ENCODE results near the gene PDE6A.

Gene PDE6A

DNA sequence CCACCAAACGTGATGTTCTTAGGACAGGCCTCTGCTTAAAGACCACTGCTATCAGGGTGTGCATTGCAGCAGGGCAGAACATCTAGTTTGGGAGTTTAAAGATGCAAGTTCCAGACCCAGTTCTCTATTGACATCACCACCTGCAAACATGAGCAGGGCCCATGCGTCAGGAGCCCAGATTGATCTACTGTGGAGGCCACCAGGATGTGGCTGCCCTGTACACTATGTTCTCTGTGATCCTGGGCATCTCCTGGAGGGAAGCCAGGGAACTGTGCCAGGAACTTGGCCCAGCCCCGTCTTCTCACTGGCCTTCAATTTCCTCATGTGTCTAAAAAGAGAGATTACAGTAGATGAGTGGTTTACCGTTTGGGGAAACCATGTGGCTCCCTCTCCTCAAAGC is 87.1 kb downstream of the PDE6A start:
- peak; percentile 8 for DNase-seq

DNA sequence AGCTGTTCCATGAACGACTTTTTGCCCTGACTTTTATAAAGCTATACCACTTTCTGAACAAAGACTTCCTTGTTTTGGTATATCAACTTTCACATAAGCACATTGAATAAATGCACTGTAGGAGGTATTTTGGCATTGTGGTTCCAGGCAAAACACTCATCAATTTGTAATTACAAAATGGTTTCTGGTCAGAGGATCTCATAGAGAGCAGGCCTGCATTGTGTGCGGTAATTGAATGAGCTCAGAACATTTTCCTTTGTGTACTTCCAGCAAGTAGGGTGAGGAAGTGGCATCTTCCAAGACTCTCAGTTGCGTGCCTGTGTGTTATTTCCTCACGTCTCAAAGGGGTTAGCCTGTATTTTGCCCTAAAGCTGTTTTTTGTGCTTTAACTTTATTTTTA is 89.2 kb downstream of the PDE6A start:
- DNase-seq = no peak

DNA sequence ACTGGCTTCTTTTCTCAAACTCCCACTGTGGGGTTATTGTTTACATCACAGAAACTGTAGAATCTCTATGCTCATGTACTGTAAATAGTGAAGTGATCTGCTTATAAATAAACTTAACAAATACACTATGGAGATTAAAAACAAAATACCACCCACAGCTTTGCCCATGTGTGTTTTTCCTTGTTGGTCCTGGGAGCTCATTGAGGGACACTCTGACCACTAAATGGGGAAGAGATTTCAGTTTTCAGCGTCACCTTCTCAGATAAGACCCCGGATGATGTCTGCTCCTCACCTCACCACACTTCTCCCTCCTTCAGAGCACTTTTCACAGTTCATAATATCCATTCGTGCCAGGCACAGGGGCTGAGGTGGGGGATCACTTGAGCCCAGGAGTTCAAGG is 89.7 kb downstream of the PDE6A start:
- no peak for DNase-seq

DNA sequence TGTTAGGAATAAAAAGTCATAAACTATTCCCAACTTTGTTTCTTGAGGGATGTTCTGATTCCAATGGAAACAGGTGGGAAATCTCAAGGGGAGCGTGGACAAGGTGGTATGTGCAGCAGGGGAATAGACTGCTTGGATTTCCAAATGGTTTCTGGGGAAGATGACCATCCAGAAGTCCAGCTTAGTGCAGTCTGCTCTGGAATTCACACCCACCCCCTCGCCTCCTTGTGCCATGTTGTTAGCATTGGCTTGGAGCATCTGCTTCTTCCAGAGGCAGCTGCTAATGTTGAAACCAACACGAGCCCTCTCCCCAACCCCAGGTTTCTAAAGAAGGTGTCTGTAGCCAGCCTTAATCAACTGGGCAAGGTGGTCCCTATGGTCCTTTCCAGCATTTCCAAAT is 90.9 kb downstream of the PDE6A start:
- no peak for DNase-seq

DNA sequence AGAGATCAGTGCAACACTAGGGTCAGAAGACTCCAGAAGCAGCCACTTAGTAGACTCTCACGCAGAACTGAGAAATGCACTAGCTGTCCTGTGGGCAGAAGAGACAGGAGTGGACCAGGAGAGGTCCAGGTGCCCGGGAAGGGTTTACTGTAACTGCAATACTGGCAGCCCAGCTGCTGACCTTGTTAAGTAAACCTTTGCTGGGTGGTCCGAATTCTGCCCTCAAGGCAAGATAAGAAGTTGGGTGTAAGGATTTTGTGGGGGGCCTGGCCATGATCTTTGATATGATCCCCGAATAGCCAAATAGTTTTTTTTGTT is 91.3 kb downstream of the PDE6A start:
- no peak for DNase-seq

DNA sequence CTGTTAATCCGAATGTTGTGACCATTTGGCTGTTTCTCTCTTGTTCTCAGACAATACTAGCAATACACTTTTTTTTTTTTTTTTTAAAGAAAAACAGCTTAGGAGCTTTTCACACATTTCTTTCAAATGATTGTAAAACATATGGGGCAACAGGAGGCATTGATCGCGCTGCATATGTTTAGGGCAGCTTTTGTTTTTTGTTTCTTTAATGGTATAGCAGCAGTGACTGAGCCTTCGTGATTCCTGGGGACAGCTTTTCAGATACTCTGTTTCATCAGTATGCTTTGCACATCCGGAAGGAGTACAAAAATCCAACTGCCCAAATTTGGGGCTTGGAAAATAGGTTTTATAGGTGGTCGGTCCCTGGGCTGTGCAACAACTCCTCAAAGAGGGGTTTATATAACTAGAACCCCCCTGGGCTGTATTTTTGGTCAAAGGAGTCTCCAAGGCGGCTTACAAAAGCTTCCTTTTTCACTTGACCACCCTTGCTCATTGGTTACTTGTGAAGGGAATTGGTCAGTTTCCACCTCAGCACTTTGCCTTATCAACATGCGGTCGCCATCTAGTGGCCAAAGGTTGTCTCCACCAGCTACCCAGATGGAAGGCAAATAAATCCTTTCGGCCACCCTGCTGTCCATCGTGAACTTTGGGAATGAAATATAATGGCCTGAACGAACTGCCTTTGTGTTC is 91.8 kb downstream of the PDE6A start:
- DNase-seq = peak; percentile 63

DNA sequence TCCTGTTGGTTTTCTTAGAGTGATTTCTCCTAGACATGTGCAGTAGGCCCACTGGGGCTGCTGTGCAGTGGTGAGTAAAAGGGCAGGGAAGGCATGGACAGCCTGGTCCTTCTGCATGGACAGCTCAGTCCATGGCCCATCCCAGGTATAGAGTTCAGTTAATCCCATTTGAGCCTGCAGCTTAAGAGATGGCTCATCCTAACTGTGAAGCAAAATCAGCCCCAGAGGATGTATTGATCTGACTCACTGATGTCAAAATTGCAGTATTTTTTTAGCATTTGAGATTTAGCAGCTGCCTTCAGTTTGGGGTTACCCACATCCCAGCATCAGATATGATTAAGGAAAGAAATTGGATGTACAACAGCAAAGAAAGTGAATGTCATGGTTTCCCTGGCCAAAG is 93.4 kb downstream of the PDE6A start:
- DNase-seq = no peak

DNA sequence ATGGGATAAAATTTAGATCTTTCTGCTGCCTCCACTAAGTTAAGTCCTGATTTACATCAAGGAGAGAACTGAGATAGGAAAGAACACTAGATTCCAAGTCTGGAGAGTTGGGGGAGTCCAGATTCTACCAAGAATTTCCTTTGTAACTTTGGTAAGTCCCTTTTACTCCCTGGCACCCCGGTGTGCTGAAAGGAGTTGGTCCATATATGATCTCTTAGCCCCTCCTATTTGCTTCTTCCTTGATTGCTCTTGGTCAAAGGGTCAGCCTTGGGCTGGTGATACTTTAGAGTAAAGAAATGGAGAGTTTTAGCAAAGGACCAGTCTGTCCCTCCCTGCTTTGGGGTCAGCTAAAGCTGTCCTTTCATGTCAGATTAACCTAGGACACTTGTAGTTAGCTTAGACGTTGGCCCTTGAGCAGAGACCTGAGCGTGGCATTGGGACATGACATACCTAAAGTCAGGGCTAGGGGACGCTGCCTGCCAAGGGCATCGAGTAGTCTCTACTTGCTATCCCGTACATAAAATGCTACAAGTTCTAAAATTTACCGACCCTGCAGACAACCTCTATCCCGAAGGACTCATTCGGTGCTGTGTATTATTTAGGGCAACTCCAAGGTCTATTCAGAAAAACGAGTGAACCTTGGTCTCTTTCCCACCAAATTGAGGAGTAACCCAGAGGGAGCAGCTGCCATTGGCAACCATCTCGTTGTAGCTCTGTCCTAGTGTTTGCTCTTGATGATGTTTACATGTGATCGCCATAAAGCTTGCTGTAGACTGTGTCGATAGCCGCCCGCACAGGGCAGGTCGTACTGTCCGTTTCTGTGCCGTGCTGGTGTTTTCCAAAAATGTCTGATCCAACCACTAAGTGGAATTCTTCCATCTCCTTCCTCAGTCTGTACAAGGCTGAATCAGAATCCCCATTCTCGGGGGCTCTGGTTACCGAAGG is 94.4 kb downstream of the PDE6A start:
- no peak for DNase-seq

DNA sequence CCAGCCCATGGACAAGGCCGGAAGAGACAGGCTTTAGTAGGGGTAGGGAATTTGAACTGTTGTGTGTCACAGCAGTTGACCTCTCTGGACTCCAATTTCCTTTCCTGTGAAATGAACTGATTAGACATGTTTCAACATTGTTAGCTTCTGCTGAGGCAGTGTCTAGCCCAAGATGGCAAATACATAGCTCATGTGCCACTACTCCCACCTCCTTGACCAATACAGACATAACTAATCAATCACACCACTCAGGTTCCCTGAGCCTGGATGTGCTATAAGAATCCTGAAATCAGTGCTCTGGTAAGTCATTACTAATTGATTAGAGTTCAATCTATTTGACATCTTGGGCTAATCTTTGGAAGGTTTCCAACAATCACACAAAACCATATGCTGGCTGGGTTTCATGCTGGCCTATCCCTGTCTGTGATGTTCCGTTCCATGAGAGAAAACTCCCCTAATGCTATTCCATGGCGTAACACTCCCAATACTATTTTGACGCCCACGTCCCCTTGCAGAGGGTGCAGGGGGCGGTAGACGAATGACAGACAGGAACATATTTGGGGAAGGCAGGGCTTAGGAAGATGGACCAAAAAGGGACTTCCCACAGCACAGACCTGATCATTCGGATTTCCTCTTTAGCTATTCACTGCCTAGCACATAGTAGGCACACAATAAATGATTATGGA is 95.2 kb downstream of the PDE6A start:
- no peak for DNase-seq

DNA sequence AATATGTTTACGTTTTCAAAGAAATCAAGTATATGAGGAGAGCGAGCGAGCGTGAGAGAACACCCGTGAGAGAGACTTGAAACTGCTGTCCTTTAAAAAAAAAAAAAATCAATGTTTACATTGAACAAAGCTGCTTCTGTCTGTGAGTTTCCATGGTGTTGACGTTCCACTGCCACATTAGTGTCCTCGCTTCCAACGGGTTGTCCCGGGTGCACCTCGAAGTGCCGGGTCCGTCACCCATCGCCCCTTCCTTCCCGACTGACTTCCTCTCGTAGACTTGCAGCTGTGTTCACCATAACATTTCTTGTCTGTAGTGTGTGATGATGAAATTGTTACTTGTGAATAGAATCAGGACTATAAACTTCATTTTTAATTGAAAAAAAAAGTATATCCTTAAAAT is 97.0 kb downstream of the PDE6A start:
- DNase-seq = no peak

DNA sequence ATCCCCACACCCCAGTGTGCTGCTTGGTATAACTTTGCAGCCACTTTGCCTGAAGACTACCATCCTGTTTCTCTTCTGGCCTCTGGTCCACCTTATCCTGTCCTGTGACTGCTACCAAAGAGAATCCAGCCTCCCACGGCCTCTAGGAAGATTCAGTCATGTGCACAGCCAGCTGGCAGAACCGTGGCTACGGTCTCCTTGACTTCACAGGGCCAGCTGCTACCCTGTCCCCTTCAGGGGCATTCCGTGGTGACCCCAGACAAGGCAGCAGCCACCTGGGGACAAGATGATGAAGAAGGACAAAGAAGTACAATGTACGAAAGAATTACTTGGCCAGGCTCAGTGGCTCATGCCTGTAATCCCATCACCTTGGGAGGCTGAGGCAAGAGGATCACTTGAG is 98.6 kb downstream of the PDE6A start:
- no peak for DNase-seq

DNA sequence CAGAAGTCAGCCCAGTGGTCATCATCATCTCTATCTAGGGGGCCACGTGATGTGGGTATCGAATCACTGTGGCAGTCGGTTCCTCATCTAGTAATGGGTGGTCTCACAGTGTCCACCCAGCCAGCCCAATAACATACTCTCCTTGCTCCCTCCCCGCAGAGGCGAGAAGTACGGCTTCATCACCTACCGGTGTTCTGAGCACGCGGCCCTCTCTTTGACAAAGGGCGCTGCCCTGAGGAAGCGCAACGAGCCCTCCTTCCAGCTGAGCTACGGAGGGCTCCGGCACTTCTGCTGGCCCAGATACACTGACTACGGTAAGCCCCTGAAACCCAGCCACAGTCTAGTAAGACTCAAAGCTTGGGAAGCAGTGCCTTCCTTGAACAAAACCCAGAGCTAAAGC is 99.0 kb downstream of the PDE6A start:
- no peak for DNase-seq

DNA sequence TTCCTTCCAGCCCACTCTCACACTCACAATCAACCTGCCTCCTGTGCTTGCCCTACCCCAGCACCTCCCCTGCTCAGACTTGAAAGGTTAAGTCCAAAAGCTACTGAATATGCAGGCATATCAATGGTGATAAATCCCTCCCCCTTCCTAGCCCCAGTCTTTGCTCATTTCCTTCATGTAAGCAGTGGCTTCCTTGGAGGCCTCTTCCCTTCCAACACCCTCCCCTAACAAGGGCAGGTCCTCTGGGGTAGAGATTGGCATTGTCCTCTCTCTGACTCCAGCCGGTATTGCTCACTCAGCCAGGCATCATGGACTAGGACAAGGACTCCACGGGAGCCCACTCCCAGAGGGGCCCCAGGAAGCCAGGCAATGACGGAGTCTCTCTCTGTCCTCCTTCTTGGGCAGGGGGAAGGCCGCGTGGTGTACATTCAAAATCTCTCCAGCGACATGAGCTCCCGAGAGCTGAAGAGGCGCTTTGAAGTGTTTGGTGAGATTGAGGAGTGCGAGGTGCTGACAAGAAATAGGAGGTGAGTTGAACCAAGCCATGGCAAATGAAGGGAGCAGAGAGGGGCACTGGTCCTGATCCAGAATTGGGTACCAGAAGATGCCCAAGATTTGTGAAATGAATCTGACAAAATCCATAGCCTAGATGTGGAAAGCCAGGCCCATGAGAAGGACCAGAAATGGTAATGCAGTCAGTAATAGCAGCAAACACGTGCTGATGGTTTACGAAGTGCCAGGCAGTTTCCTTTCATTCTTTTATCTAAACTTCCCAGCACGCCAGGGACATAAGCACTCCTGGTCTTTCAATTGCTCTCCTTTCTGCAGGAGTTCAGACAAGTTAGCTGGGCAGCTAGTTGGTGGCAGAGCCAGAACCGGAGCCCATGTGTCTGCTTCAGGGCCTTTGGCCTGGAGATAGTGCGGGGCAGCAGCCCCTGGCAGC is 102.5 kb downstream of the PDE6A start:
- DNase-seq = no peak

DNA sequence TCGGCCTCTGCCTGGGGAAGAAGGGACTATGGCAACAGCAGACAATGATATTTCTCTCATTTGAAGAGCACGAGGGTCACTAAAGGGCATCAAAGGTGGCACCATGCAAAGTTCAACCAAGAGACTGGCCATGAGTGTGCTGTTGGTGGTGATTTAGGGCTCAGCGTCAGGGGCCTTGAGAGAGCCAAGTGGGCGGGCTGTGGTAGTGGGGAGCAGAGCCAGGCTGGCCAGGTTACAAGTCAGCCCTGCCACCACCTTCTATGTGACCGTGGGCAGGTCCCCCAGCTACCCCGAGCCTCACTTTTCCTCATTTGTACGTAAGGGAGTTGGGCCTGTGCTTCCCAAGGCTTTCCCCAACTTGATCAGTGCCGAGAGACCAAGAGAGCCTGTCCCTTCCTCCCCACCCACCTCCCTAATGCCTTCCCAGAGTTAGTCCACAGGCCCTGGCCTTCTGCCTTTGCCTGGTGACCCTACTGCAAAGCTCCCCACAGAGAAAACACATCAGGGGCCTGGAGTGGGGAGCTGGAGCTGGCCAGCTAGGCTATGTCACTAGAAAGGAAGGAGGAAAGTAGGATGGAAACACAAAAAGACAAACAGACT is 104.3 kb downstream of the PDE6A start:
- no peak for DNase-seq

DNA sequence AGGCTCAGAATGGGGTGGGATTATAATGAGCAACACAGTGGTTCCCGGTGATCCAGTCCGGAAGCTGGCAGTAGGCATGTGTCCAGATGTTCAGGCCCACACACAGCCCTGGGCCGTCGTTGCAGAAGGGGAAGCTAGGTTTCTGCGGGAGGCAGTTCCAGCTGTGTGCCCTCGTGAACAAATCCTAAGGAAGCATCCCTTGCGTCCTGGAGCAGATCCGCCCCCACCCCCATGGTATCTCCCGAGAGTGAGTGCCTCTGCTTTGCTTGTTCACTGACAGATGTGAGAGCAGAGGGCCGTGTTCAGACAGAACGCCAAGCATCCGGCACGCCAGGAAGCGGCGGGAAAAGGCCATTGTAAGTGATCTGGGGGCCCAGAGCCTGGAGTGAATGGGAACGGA is 104.8 kb downstream of the PDE6A start:
- DNase-seq = peak; percentile 25

DNA sequence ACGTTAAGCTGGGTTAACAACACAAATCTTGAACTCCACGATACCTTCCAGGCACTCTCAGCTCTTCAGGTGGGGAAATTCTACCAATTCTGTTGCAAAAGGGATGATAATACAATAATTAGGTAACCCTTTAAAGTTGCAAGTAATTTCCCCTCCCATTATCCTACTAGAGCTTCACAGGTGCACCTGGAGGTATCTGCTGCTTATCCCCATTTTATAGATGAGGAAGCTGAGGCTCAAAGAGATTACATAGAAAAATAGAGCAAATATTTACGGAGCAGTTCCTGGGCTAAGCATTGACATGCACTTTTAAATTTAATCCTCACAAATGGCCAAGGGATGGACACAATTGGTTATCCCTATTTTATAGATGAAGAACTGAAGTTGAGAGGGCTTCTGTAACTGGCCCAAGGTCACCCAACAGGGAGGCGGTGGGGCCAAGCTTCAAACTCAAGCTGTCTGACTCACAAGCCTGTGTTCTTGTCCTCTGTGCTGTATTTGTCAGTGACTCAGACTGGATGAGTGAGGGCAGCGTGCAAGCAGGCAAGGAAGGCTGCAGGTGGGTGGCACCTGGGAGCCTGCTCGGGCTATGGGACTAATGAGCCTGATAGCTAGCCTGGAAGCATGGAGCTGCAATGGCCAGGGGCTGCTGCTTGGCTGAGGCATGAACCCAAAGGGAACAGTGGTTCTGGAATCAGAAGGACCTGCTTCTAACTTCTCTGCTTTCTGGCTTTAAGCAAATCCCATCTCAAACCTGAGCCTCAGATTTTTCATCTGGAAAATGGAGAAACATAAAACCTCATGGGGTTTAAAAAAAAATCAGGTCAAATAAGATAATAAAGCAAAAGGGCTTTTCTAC is 105.5 kb downstream of the PDE6A start:
- peak; percentile 49 for DNase-seq

DNA sequence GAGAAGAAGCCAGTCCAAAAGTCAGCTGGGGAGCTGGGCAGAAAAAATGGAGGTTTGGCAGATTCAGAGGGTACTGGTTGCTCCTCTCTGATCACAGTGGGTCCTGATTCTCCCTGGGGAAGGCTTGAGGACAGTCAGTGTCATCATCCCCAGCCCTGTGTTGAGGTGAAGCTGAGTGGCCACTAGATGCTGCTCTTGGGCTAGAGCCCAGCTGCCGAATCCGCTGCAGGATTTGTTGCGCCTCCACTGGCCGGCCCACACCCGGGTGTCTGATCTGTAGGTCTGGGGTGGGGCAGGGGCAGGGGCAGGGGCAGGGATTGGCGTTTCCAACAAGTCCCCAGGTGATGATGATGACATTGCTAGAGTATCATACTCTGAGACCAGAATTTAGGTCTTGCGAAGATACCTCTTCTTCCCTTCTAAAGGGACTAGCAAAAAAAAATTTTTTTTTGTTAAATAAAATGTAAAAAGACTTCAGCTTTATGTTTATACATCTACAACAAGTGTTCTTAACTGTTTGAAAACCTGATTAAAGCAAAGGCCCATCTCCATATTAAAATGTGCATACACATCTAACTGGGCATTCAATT is 106.8 kb downstream of the PDE6A start:
- peak; percentile 70 for DNase-seq

DNA sequence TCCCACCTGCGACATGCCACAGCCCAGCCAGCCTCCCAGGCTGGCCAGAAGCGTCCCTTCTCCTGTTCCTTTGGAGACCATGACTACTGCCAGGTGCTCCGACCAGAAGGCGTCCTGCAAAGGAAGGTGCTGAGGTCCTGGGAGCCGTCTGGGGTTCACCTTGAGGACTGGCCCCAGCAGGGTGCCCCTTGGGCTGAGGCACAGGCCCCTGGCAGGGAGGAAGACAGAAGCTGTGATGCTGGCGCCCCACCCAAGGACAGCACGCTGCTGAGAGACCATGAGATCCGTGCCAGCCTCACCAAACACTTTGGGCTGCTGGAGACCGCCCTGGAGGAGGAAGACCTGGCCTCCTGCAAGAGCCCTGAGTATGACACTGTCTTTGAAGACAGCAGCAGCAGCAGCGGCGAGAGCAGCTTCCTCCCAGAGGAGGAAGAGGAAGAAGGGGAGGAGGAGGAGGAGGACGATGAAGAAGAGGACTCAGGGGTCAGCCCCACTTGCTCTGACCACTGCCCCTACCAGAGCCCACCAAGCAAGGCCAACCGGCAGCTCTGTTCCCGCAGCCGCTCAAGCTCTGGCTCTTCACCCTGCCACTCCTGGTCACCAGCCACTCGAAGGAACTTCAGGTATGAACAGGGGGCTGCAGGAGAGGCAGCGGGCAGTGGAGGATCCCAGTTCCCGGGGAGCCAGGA is 108.0 kb downstream of the PDE6A start:
- DNase-seq = no peak

DNA sequence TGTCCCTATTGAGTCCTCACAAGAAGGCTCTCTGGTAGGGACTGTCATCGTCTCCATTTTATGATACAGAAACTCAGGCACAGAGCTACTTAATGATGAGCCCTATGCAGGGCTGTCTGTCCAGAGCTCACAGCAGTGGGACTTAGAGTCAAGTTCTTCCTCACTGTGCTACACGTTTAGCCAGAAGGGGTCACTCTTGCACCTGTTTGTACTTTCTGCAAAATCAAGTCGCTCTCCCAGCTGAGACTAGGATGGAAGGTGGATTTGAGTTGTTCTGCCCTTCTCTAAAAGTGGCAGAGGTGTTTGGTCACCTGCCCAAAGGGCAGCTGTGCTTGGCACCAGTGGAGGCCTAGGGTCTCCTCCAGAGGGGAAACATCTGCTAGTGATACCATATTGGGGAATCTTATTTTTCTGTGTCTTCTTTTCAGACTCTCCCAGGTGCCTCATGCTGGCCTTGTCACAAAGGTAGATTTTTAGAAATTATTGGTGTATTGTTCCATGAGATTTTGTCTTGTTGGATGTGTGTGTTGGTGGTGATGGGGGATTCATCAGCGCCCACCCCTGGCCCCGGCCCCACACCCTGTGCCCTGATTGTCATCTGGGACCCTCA is 110.2 kb downstream of the PDE6A start:
- DNase-seq = peak; percentile 78
